KOPT-K1 (cell line): Measurements from ENCODE around the gene PARP14.

Experiments used
- H3K27ac ChIP-seq: fragments of 200-600 bp; sonication (generic); 2 replicates; pipeline ENCODE4 v1.5.1; 2016; ENCODE audit warnings: antibody characterized with exemption, mild to moderate bottlenecking, low read depth, low read length; ENCODE audit not compliant: poor library complexity, severe bottlenecking
- H3K36me3 ChIP-seq: fragments of 200-600 bp; sonication (generic); 2 replicates; pipeline ENCODE4 v1.5.1; 2017; ENCODE audit warnings: antibody characterized with exemption, mild to moderate bottlenecking, low read length, moderate library complexity; ENCODE audit not compliant: insufficient read depth
- H3K9me3 ChIP-seq: fragments of 200-600 bp; sonication (generic); 2 replicates; pipeline ENCODE4 v1.5.1; 2017; ENCODE audit warnings: antibody characterized with exemption, low read length, mild to moderate bottlenecking; ENCODE audit not compliant: insufficient read depth, poor library complexity, severe bottlenecking

The PARP14 gene

DNA sequence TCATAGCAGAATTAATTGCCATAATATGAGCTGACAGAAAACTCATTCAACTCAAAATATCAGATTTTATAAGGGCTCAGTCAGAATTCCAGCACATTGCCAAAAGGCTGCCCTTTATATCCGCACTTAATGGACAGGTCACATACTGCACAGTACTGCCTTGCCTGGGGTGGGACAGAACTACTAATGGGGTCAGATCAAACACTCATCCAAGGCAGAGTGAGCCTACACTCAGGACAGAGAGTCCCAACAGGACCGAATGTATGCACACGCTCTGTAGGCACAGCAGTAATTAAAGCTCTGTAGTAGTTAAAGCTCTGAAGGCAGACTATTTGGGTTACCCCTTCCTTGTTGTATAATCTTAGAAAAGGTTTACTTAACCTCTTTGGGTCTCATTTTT, 85.8 kb downstream of the PARP14 start:
- Histone ChIP-seq H3K9me3 (no peaks in the 10 kb centered on the region), H3K27ac (no peak overlapping the region), H3K36me3 (no peaks in the 10 kb centered on the region)

- no peaks in the 10 kb centered on the region for H3K36me3 ChIP-seq
- H3K27ac ChIP-seq, result no peak overlapping the region
- no peaks in the 10 kb centered on the region for H3K9me3 ChIP-seq
Measured at GRCh38 chr3:122767540-122768372, 87.1 kb downstream of the PARP14 start.

GRCh38 chr3:122770521-122771202, 90.0 kb downstream of the PARP14 start:
- Histone ChIP-seq H3K27ac (no peak overlapping the region), H3K36me3 (no peaks in the 10 kb centered on the region), H3K9me3 (no peaks in the 10 kb centered on the region)

GRCh38 chr3:122772827-122773226, 92.2 kb downstream of the PARP14 start:
- H3K27ac ChIP-seq, result no peak overlapping the region
- H3K36me3 ChIP-seq, result no peaks in the 10 kb centered on the region
- no peaks in the 10 kb centered on the region for H3K9me3 ChIP-seq

DNA sequence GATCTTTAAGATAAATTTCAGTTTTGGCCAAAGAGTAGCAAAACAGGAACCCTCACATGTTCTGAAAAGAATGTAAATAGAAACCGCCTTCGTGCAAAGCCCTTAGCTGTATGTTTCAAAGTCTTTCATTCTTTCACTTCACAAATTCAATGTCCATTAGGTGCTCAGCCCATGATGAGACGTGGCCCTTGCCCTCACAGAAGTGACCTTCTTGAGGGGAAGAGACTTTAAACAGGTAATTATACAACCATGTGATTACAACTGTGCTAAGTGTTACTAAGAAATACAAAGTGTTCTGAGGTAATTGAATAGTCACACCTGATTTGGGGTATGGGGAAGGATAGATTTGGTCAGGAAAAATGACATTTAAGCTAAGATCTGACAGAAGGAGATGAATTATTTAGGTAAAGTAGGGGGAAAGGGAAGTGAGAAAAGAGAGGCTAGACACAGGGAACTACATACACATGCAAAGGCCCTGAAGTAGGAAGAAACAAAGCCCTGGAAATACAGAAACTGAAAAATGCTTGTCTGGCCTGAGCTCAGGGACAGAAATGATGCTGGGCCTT, 93.4 kb downstream of the PARP14 start:
- Histone ChIP-seq H3K9me3 (no peaks in the 10 kb centered on the region), H3K27ac (no peak overlapping the region), H3K36me3 (no peaks in the 10 kb centered on the region)

- Histone ChIP-seq H3K27ac (no peak overlapping the region), H3K9me3 (no peaks in the 10 kb centered on the region), H3K36me3 (no peaks in the 10 kb centered on the region)
Measured at GRCh38 chr3:122774564-122774963, 93.9 kb downstream of the PARP14 start.

DNA sequence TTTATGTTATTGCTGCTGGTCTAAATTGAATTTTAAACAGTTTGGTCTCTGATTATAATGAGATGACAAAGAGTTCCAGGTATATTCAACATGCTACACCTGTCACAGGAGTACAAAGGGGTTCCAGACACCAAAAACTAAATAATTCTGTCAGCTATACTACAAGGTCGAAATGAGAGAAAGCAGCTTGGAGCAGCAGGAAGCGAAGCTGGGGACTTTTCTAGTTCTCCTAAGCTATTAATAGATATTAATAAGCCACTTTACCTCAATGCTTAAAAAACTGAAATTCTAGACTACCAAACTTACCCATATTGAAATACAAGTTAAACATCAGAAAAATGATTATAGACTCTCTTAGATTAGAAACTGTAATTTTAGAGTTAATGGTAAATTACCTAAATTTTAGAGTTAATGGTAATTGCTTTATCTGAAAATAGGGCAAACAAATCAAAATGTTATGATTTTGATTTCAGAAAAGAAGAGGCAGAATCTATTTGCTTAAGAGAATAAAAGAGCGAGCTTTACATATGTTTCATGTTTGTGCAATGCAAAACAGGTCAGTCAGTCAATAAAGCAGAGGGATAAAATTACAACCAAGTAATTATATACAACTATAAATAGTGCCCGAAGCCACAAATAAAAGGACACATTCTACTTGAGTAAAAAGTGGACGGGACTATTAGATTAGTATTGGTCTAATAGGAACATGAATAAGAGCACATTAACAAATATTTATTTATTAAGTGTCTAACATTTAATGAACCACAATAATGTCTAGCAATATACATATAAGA, 96.2 kb downstream of the PARP14 start:
- Histone ChIP-seq H3K36me3 (no peaks in the 10 kb centered on the region), H3K27ac (no peak overlapping the region), H3K9me3 (no peaks in the 10 kb centered on the region)

- Histone ChIP-seq H3K36me3 (no peaks in the 10 kb centered on the region), H3K9me3 (no peaks in the 10 kb centered on the region), H3K27ac (no peak overlapping the region)
Measured at GRCh38 chr3:122777563-122777962, 96.9 kb downstream of the PARP14 start.
